ENCODE measurements around the gene RGSL1. TPM values are rescaled to one million over a fixed set of nuclear protein-coding genes. Genes with fewer than 3 reads are reported as not detected.
A peak's percentile ranks its signal among the peaks of the same experiment; 100 is the strongest.

Gene RGSL1
- total RNA-seq, 2 experiments from 2014 or later, result not detected

DNA sequence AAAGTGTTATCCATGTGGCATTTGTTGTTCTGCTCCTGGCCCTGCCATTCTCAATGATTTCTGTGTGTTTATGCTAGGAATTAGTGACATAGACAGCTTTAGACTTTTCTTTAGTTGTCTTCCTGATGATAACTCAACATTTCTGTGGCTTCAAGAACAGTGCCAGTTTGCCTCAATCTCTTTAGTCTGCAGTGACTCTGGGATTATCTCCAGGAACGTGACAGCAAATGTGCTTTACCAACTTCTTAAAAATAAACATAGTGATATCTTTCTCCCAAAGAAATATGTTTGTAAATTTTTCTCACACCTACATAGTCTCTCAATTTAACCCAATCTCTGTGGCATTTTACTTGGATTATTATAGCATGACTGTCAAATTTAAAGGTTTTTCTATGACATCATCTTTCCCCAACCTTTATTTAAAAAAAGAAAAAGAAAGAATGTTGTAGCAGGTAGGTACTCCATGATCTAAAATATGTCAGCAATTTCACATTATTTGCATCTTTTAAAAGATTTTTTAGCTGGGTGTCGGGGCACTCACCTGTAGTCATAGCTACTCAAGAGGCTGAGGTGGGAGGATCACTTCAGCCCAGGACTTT is 114.6 kb downstream of the RGSL1 start:
- no peak overlapping the region for H3K4me3 ChIP-seq (ENCODE audit: low read depth, low read length, poor library complexity, severe bottlenecking)
- no peaks in the 10 kb centered on the region for H4K20me1 ChIP-seq (ENCODE audit: insufficient read depth, low read length)
- H3K27ac ChIP-seq (ENCODE audit: low read depth, low read length, poor library complexity, severe bottlenecking), result no peak overlapping the region
- TF ChIP-seq, protein P1, sequence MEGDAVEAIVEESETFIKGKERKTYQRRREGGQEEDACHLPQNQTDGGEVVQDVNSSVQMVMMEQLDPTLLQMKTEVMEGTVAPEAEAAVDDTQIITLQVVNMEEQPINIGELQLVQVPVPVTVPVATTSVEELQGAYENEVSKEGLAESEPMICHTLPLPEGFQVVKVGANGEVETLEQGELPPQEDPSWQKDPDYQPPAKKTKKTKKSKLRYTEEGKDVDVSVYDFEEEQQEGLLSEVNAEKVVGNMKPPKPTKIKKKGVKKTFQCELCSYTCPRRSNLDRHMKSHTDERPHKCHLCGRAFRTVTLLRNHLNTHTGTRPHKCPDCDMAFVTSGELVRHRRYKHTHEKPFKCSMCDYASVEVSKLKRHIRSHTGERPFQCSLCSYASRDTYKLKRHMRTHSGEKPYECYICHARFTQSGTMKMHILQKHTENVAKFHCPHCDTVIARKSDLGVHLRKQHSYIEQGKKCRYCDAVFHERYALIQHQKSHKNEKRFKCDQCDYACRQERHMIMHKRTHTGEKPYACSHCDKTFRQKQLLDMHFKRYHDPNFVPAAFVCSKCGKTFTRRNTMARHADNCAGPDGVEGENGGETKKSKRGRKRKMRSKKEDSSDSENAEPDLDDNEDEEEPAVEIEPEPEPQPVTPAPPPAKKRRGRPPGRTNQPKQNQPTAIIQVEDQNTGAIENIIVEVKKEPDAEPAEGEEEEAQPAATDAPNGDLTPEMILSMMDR (conservative IDR thresholded peaks at IDR 0.05; ENCODE audit: low read length), result no peak
- TF ChIP-seq EZH2phosphoT487 (IDR thresholded peaks at IDR 0.05; ENCODE audit: borderline replicate concordance, low read depth, low read length), result no peak
- CTCF ChIA-PET (ENCODE audit: unreplicated experiment), result no interaction called here
- peaks cover 25% of the 10 kb centered on the region for H3K4me1 ChIP-seq (ENCODE audit: insufficient read depth, low read length, poor library complexity, severe bottlenecking)
- intact Hi-C loops (cut with micrococcal nuclease; ENCODE audit: unreplicated experiment), result loop anchor here (10.0 kb wide), 1 partner anchor 120 kb away; no protein-coding TSS in a partner anchor
- POLR2A ChIA-PET, result interaction anchor here (0.6 kb wide), 1 partner anchor 261 kb away, joined by 3 read pairs; no protein-coding TSS in a partner anchor
- no peaks in the 10 kb centered on the region for H3K9me2 ChIP-seq (ENCODE audit: insufficient read depth, low read length)
- no TSS peak for BruUV-seq (replicated peaks)
- peaks cover 13% of the 10 kb centered on the region; the same call in 1 of the 2 replicates for H3K9me3 ChIP-seq (ENCODE audit: low read length)
- no peak for DNase-seq (ENCODE audit: low spot score)
- no peaks in the 10 kb centered on the region; the same call in 1 of the 2 replicates for H3K36me3 ChIP-seq (ENCODE audit: insufficient read depth, low read length)
- no peak overlapping the region for H3K4me2 ChIP-seq (ENCODE audit: low read length)
- no peak overlapping the region for H2AFZ ChIP-seq (ENCODE audit: low read length)
- no peaks in the 10 kb centered on the region for H3K79me2 ChIP-seq (ENCODE audit: insufficient read depth, low read depth, low read length)

DNA sequence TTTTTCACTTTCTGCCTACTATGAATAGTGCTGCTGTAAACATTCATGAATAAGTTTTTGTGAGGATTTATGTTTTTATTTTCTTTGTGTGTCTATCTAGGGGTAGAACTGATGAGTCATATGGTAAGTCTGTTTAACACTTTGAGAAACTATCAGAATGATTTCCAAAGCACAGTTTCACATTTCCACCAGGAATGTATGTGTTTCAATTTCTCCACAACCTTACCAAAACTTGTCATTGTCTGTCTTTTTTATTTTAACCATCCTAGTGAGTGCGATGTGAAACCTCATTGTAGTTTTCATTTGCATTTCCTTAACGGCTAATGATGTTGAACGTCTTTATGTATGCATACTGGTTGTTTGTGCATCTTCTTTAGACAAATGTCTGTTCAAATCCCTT is 115.6 kb downstream of the RGSL1 start:
- no peaks in the 10 kb centered on the region; the same call in 1 of the 2 replicates for H3K36me3 ChIP-seq (ENCODE audit: insufficient read depth, low read length)
- ChIA-PET CTCF (ENCODE audit: unreplicated experiment) (no interaction called here), POLR2A (interaction anchor here (0.8 to 1.6 kb wide), 3 partner anchors 9 to 116 kb away, joined by 3 to 5 read pairs (median 5); no protein-coding TSS in a partner anchor)
- intact Hi-C loops (cut with micrococcal nuclease; ENCODE audit: unreplicated experiment), result loop anchor here (10.0 kb wide), 1 partner anchor 121 kb away; no protein-coding TSS in a partner anchor
- H3K9me2 ChIP-seq (ENCODE audit: insufficient read depth, low read length), result no peaks in the 10 kb centered on the region
- peaks cover 13% of the 10 kb centered on the region; the same call in 1 of the 2 replicates for H3K9me3 ChIP-seq (ENCODE audit: low read length)
- H3K4me1 ChIP-seq (ENCODE audit: insufficient read depth, low read length, poor library complexity, severe bottlenecking), result peaks cover 36% of the 10 kb centered on the region
- DNase-seq (ENCODE audit: low spot score), result no peak
- no TSS peak for BruUV-seq (replicated peaks)
- TF ChIP-seq EZH2phosphoT487 (IDR thresholded peaks at IDR 0.05; ENCODE audit: borderline replicate concordance, low read depth, low read length), result no peak
- TF ChIP-seq, protein P1 (conservative IDR thresholded peaks at IDR 0.05; ENCODE audit: low read length), result no peak
- no peak overlapping the region for H3K27ac ChIP-seq (ENCODE audit: low read depth, low read length, poor library complexity, severe bottlenecking)
- no peaks in the 10 kb centered on the region for H4K20me1 ChIP-seq (ENCODE audit: insufficient read depth, low read length)
- H3K4me3 ChIP-seq (ENCODE audit: low read depth, low read length, poor library complexity, severe bottlenecking), result no peak overlapping the region
- H3K79me2 ChIP-seq (ENCODE audit: insufficient read depth, low read depth, low read length), result no peaks in the 10 kb centered on the region
- peak overlapping the region; percentile 27; the same call in 1 of the 2 replicates for H2AFZ ChIP-seq (ENCODE audit: low read length)
- no peak overlapping the region for H3K4me2 ChIP-seq (ENCODE audit: low read length)

DNA sequence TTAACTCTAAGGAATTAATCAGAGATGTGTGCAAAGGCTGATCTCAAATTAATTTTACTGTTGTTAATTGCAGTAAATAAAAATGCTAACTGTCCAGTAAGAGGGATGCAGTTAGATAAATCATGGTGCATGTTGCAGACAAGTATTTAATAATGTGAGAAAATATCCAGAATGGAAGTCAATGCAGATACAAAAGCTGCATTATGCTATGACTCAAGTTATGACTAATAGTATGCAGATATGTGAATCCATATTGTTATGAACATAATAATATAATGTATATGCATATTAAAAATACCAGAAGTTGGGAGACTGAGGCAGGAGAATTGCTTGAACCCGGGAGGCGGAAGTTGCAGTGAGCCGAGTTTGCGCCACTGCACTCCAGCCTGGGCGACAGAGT is 117.7 kb downstream of the RGSL1 start:
- H3K79me2 ChIP-seq (ENCODE audit: insufficient read depth, low read depth, low read length), result no peaks in the 10 kb centered on the region
- CTCF ChIA-PET (ENCODE audit: unreplicated experiment), result no interaction called here
- no peaks in the 10 kb centered on the region for H4K20me1 ChIP-seq (ENCODE audit: insufficient read depth, low read length)
- H3K27ac ChIP-seq (ENCODE audit: low read depth, low read length, poor library complexity, severe bottlenecking), result no peak overlapping the region
- H3K4me2 ChIP-seq (ENCODE audit: low read length), result no peak overlapping the region
- peaks cover 41% of the 10 kb centered on the region for H3K4me1 ChIP-seq (ENCODE audit: insufficient read depth, low read length, poor library complexity, severe bottlenecking)
- H3K9me3 ChIP-seq (ENCODE audit: low read length), result peaks cover 13% of the 10 kb centered on the region; the same call in 1 of the 2 replicates
- no peak overlapping the region for H3K4me3 ChIP-seq (ENCODE audit: low read depth, low read length, poor library complexity, severe bottlenecking)
- BruUV-seq (replicated peaks), result no TSS peak
- DNase-seq (ENCODE audit: low spot score), result no peak
- no peaks in the 10 kb centered on the region for H3K9me2 ChIP-seq (ENCODE audit: insufficient read depth, low read length)
- no peak for TF ChIP-seq EZH2phosphoT487 (IDR thresholded peaks at IDR 0.05; ENCODE audit: borderline replicate concordance, low read depth, low read length)
- TF ChIP-seq, protein P1 (conservative IDR thresholded peaks at IDR 0.05; ENCODE audit: low read length), result no peak
- intact Hi-C loops (cut with micrococcal nuclease; ENCODE audit: unreplicated experiment), result loop anchor here (10.0 kb wide), 1 partner anchor 123 kb away; no protein-coding TSS in a partner anchor
- POLR2A ChIA-PET, result interaction anchor here (0.6 to 1.3 kb wide), 3 partner anchors 10 to 154 kb away, joined by 3 to 4 read pairs (median 3); no protein-coding TSS in a partner anchor
- H2AFZ ChIP-seq (ENCODE audit: low read length), result no peak overlapping the region
- no peaks in the 10 kb centered on the region; the same call in 1 of the 2 replicates for H3K36me3 ChIP-seq (ENCODE audit: insufficient read depth, low read length)

Measured in OCI-LY7 (cell line).